MM.1S (cell line): ENCODE measurements around the gene TKT.

Experiments
- DNase-seq: peaks from one replicate; pipeline ENCODE4 v3.0.0-alpha.2; 2015
- H2AFZ ChIP-seq: fragments of 300-600 bp; sonication (generic); 2 replicates; pipeline ENCODE4 v1.6.0; 2016; ENCODE audit warnings: antibody characterized with exemption, low read length
- H3F3A ChIP-seq: fragments of 300-600 bp; sonication (generic); 2 replicates; pipeline ENCODE4 v1.6.1; 2016; ENCODE audit warnings: mild to moderate bottlenecking, antibody characterized with exemption, low read length, moderate library complexity, mixed read lengths; ENCODE audit not compliant: insufficient read depth
- H3K27ac ChIP-seq: fragments of 300-600 bp; sonication (generic); 2 replicates; pipeline ENCODE4 v1.5.1; 2016; ENCODE audit warnings: mild to moderate bottlenecking, low read length
- H3K27me3 ChIP-seq: fragments of 300-600 bp; sonication (generic); replicated peaks from 2 replicates; pipeline ENCODE4 v1.6.0; 2016; ENCODE audit warnings: low read length; ENCODE audit not compliant: insufficient read depth
- H3K36me3 ChIP-seq: fragments of 300-600 bp; sonication (generic); replicated peaks from 2 replicates; pipeline ENCODE4 v1.6.1; 2016; ENCODE audit warnings: mild to moderate bottlenecking, low read length, mixed read lengths; ENCODE audit not compliant: insufficient read depth
- H3K4me1 ChIP-seq: fragments of 300-600 bp; sonication (generic); 2 replicates; pipeline ENCODE4 v1.6.1; 2016; ENCODE audit warnings: low read length, mixed read lengths
- H3K4me2 ChIP-seq: fragments of 300-600 bp; sonication (generic); 2 replicates; pipeline ENCODE4 v1.6.0; 2016; ENCODE audit warnings: low read depth, low read length
- H3K4me3 ChIP-seq: fragments of 300-600 bp; sonication (generic); 2 replicates; pipeline ENCODE4 v1.5.1; 2016; ENCODE audit warnings: low read length, mixed read lengths
- H3K79me2 ChIP-seq: fragments of 300-600 bp; sonication (generic); 2 replicates; pipeline ENCODE4 v1.6.1; 2016; ENCODE audit warnings: mixed run types, low read length, mixed read lengths
- H3K9ac ChIP-seq: fragments of 300-600 bp; sonication (generic); 2 replicates; pipeline ENCODE4 v1.6.1; 2016; ENCODE audit warnings: low read length, mixed read lengths
- H3K9me2 ChIP-seq: fragments of 300-600 bp; sonication (generic); replicated peaks from 2 replicates; pipeline ENCODE4 v1.6.1; 2016; ENCODE audit warnings: mild to moderate bottlenecking, low read length, mixed read lengths; ENCODE audit not compliant: insufficient read depth
- H3K9me3 ChIP-seq: fragments of 300-600 bp; sonication (generic); replicated peaks from 2 replicates; pipeline ENCODE4 v1.6.1; 2016; ENCODE audit warnings: mild to moderate bottlenecking, low read length, mixed read lengths; ENCODE audit not compliant: insufficient read depth
- H4K20me1 ChIP-seq: fragments of 300-600 bp; sonication (generic); 2 replicates; pipeline ENCODE4 v1.6.1; 2016; ENCODE audit warnings: mild to moderate bottlenecking, low read length, moderate library complexity, mixed read lengths; ENCODE audit not compliant: insufficient read depth
- CTCF ChIP-seq: fragments of 300-600 bp; sonication (generic); IDR thresholded peaks from 2 replicates; pipeline ENCODE4 v1.5.1; 2016; ENCODE audit warnings: antibody characterized with exemption, low read length, mixed read lengths
- EZH2 ChIP-seq: fragments of 300-600 bp; sonication (generic); optimal IDR thresholded peaks from 2 replicates; pipeline ENCODE3; 2017; ENCODE audit warnings: low read depth, mild to moderate bottlenecking, antibody characterized with exemption, low read length, mixed read lengths
- EZH2phosphoT487 ChIP-seq: fragments of 300-600 bp; sonication (generic); IDR thresholded peaks from 2 replicates; pipeline ENCODE4 v1.6.1; 2018; ENCODE audit warnings: antibody characterized with exemption, low read length

The TKT gene

GRCh38 chr3:53196575-53197407, 59.0 kb downstream of the TKT start:
- peaks cover 18% of the 10 kb centered on the region for H3F3A ChIP-seq
- H3K4me2 ChIP-seq, result peak overlapping the region; percentile 86
- H2AFZ ChIP-seq, result peak overlapping the region; percentile 53
- no peaks in the 10 kb centered on the region for H3K27me3 ChIP-seq
- H3K27ac ChIP-seq, result peak overlapping the region; percentile 87
- peak overlapping the region; percentile 68 for H3K9ac ChIP-seq
- no peaks in the 10 kb centered on the region for H4K20me1 ChIP-seq
- no peaks in the 10 kb centered on the region; the same call in 1 of the 2 replicates for H3K36me3 ChIP-seq
- TF ChIP-seq EZH2phosphoT487 (no peak), CTCF (peak; percentile 36)
- peaks cover 27% of the 10 kb centered on the region for H3K79me2 ChIP-seq
- H3K4me1 ChIP-seq, result peaks cover 34% of the 10 kb centered on the region
- peak overlapping the region; percentile 46 for H3K4me3 ChIP-seq
- H3K9me2 ChIP-seq, result no peaks in the 10 kb centered on the region
- no peaks in the 10 kb centered on the region for H3K9me3 ChIP-seq
- peak; percentile 93 for DNase-seq

DNA sequence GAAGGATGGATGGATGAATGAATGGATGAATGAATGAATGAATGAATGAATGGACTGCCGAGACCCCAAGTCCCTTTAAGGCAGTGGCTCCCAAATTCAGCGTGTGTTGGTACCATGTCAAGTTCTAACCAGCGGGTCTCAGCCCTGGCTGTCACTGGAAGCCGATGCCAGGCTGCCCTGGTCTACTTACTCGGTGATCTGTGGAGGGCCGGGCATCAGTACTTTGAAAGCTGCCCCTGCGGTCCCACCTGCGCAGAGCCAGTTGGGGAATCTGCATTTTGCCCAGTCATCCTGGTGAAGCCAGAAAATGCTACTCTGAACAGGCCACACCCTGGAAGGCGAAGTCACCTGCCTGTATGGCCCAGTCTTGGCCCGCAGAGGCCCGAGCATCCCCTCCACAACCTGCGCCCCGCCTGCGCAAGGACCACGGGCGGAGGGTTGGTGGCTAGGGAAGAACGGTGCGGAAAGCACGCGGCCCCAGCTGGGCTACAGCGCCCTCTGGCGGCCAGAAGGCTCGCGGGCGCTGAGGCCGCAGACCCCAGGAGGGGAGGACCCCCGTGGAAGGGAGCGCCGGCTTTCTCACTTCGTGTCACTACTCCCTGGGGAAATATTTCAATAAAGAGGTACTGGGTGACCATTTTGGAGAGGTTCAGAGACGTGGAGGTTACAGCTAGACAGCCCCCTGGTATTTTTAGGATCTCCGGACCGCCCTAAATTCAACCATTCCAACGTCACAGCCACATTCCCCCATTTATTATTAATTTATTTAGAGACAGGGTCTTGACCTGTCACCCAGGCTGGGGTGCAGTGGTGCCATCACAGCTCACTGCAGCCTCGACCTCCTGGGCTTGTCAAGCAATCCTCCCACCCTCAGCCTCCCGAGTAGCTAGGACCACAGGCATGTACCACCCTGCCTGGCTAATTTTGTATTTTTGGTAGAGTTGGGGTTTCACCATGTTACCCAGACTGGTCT, 59.9 kb downstream of the TKT start:
- Histone ChIP-seq H3K9me2 (no peaks in the 10 kb centered on the region), H3K4me1 (peaks cover 39% of the 10 kb centered on the region), H2AFZ (peak overlapping the region; percentile 53), H3K9me3 (no peaks in the 10 kb centered on the region), H3K4me3 (peak overlapping the region; percentile 46), H3K36me3 (no peaks in the 10 kb centered on the region; the same call in 1 of the 2 replicates), H3K27ac (peak overlapping the region; percentile 87), H3K79me2 (peaks cover 25% of the 10 kb centered on the region), H3K9ac (peak overlapping the region; percentile 68), H3K4me2 (peak overlapping the region; percentile 86), H3K27me3 (no peaks in the 10 kb centered on the region), H3F3A (peaks cover 18% of the 10 kb centered on the region), H4K20me1 (no peaks in the 10 kb centered on the region)
- DNase-seq, result peak; percentile 72
- TF ChIP-seq CTCF (peak; percentile 99), EZH2phosphoT487 (no peak)

DNA sequence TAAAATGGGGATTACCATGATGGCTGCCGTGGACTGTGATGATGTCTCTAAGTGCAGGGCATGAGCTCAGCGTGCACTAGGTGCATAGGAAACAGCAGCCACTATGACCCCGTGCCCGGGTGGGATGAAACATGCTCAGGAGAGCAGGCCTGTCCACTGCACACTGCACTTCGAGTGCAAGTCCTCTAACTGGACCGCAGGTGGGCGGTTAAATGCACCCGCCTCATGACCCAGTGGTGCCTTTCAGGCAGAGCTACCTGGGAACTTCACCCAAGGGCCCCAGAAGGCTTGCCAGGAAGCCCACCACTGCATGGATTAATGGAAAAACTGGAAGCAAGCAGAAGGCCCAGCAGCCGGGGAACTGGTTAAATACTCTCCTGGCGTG, 60.8 kb downstream of the TKT start:
- Histone ChIP-seq H3K79me2 (peaks cover 17% of the 10 kb centered on the region), H3K9me3 (no peaks in the 10 kb centered on the region), H3F3A (peaks cover 20% of the 10 kb centered on the region), H3K36me3 (no peaks in the 10 kb centered on the region), H3K27me3 (no peaks in the 10 kb centered on the region), H2AFZ (no peak overlapping the region), H3K27ac (no peak overlapping the region), H3K4me3 (no peak overlapping the region), H3K9me2 (no peaks in the 10 kb centered on the region), H3K4me2 (no peak overlapping the region), H3K4me1 (peaks cover 43% of the 10 kb centered on the region), H3K9ac (no peak overlapping the region), H4K20me1 (no peaks in the 10 kb centered on the region)
- TF ChIP-seq EZH2 (no peak), CTCF (no peak), EZH2phosphoT487 (no peak)
- DNase-seq, result no peak
